Endothelial cell of umbilical vein (primary cell): ENCODE measurements around the gene COL5A1.

Experiments used
- CTCF ChIP-seq, 2 donors: IDR thresholded peaks; 1 replicate in 1 of 2; 2 replicates in 1 of 2; pipeline ENCODE4 v1.5.1; 2011; ENCODE audit warnings: low read length in 2 of 2, mild to moderate bottlenecking in 2 of 2, moderate library complexity in 2 of 2, control low read depth in 1 of 2, inconsistent platforms in 1 of 2, low read depth in 1 of 2; ENCODE audit not compliant: insufficient read depth in 1 of 2; ENCODE audit errors: extremely low read depth in 1 of 2
- EZH2 ChIP-seq: IDR thresholded peaks from 2 replicates; pipeline ENCODE4 v1.6.1; 2012; ENCODE audit warnings: borderline replicate concordance, low read depth, mild to moderate bottlenecking, moderate library complexity, low read length, inconsistent platforms; ENCODE audit not compliant: severe bottlenecking
- FOS ChIP-seq: IDR thresholded peaks from 2 replicates; pipeline ENCODE4 v1.6.1; 2011; ENCODE audit warnings: mild to moderate bottlenecking, low read length, moderate library complexity, borderline replicate concordance; ENCODE audit not compliant: insufficient read depth
- GATA2 ChIP-seq: IDR thresholded peaks from 2 replicates; pipeline ENCODE4 v1.7.0; 2011; ENCODE audit warnings: low read depth, mild to moderate bottlenecking, moderate library complexity, mixed read lengths, low read length; ENCODE audit not compliant: insufficient read length, insufficient read depth
- JUN ChIP-seq: IDR thresholded peaks from 2 replicates; pipeline ENCODE4 v1.6.1; 2011; ENCODE audit warnings: borderline replicate concordance, low read depth; ENCODE audit not compliant: insufficient read length, insufficient read depth
- MAX ChIP-seq: IDR thresholded peaks from 2 replicates; pipeline ENCODE4 v1.6.1; 2011; ENCODE audit not compliant: insufficient read depth, insufficient read length
- MYC ChIP-seq: IDR thresholded peaks from one replicate; pipeline ENCODE4 v1.6.1; 2011; ENCODE audit warnings: mild to moderate bottlenecking, low read depth, low read length
- POLR2A ChIP-seq: IDR thresholded peaks from 2 replicates; pipeline ENCODE4 v1.6.1; 2012; ENCODE audit warnings: low read depth, mild to moderate bottlenecking, control low read depth, low read length
- POLR2AphosphoS5 ChIP-seq: IDR thresholded peaks from 2 replicates; pipeline ENCODE4 v1.6.1; 2012; ENCODE audit warnings: low read depth, mild to moderate bottlenecking, control low read depth, low read length, moderate library complexity; ENCODE audit not compliant: insufficient read depth

GRCh38 chr9:134794663-134795370, 153.2 kb downstream of the COL5A1 start:
- no peak for TF ChIP-seq MAX
- no peak for TF ChIP-seq CTCF (IDR thresholded peaks at IDR 0.05; ENCODE audit: extremely low read depth in 1 of 2, insufficient read depth in 1 of 2, low read depth in 1 of 2, low read length in 2 of 2)
- TF ChIP-seq EZH2, result no peak
- no peak for TF ChIP-seq MYC
- no peak for TF ChIP-seq FOS
- TF ChIP-seq JUN, result no peak
- TF ChIP-seq POLR2A, result no peak
- TF ChIP-seq POLR2AphosphoS5, result no peak
- TF ChIP-seq GATA2, result no peak
